HG02588 (cell line): ENCODE measurements around the gene EIF4E3.

Experiments
- ATAC-seq: cut with Tn5 transposase; IDR thresholded peaks from one replicate; pipeline ENCODE4 v1.9.1; 2021; ENCODE audit warnings: mild to moderate bottlenecking, moderate library complexity; ENCODE audit not compliant: unreplicated experiment

The EIF4E3 gene

GRCh38 chr3:71690341-71690841, 34.8 kb downstream of the EIF4E3 start:
- no peak for ATAC-seq

DNA sequence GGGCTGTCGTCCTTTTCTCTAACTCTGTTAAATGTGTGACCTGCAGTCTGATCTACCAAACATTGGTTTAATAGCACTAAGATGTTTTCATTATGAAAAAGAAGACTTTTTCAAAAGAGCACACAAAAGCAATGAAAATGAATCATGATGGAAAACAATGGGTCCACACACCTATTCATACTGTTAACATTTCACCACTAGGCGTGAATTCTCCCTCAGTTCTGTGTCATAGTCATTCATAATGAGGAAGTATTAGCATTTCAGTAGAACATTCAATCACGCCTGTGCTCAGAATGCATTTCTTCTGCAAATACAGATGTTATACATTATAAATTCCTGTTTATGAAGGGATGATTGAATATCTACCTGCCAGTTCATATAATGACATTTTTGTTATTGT, 35.9 kb downstream of the EIF4E3 start:
- no peak for ATAC-seq

- no peak for ATAC-seq
Observed at GRCh38 chr3:71688121-71688520, 37.1 kb downstream of the EIF4E3 start.

- no peak for ATAC-seq
Observed at GRCh38 chr3:71685686-71686085, 39.5 kb downstream of the EIF4E3 start.

GRCh38 chr3:71684757-71685386, 40.3 kb downstream of the EIF4E3 start:
- ATAC-seq, result no peak

DNA sequence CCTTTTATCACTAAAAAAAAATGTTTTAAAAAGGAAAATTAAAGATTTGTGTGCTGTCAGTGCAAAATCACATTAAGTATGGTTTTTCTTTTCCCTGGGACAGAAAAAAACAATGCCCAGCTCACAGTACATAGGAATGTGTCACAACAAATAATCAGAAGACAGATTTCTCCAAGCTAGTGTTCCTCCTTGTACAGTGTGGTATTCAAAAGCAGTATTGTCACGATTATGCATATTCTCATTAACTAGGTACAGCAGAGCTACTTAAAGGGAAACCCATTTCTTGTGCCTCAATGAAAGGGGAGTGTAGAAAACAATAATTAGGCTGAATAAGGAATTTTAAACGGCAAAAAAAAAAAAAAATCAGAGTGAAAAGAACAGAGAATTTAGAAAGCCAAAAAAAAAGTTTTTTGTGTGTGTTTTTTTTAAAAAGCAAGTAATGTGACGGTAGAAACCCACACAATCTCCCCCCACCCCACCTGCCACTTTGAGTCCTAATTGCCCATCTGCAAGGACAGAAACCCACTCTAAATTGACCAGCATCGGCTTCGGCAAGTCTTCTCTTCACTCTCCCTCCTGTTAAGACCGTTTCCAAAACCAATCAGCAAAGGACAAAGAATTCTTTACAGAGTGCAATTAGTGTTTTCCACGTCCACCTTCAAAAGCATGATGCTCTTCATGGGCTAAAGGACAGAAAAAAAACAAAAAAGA, 41.0 kb downstream of the EIF4E3 start:
- no peak for ATAC-seq

- no peak for ATAC-seq
Observed at GRCh38 chr3:71681224-71681668, 44.0 kb downstream of the EIF4E3 start.

- no peak for ATAC-seq
Observed at GRCh38 chr3:71680603-71681002, 44.6 kb downstream of the EIF4E3 start.

DNA sequence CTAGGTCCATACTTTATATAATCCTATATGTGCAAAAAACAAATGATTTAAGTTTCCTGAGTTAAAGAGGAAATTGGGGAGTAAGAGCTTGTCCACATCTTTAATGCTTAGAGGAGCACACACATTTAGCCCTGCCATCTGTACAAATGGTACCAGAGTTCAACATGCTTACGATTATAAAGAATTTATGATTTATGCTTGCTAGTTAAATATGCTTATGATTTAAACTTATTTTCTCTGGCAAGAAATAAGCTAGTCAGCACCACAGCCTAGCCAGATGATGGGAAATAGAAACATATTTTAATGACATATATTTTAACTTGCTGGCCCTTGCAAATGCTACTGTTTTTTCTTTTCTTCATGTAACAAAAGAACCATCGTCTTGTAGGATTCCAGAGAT, 48.3 kb downstream of the EIF4E3 start:
- ATAC-seq, result no peak

- ATAC-seq, result no peak
Observed at GRCh38 chr3:71673486-71673885, 51.7 kb downstream of the EIF4E3 start.

DNA sequence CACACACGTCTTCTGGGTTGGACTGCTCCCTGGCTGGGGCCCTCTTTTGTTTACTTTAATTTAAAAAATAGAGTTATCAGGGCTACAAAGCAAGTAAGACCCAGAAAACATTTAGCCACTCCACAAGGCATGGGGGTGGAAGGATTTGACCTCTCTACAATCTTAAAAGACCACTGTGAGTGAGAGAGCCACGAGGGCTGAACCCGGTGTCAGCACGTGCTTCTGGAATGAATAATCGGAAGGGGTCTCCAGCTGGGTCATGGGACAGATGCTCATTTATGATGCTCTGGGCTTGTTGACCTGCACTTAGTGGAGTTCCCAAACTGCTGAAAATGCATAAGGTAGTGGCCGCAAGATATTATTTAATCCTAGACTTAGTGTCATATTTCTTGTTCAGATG, 52.4 kb downstream of the EIF4E3 start:
- no peak for ATAC-seq

GRCh38 chr3:71672340-71672739, 52.9 kb downstream of the EIF4E3 start:
- no peak for ATAC-seq

- no peak for ATAC-seq
Observed at GRCh38 chr3:71671216-71671845, 53.9 kb downstream of the EIF4E3 start.

GRCh38 chr3:71662568-71662967, 62.6 kb downstream of the EIF4E3 start:
- no peak for ATAC-seq

DNA sequence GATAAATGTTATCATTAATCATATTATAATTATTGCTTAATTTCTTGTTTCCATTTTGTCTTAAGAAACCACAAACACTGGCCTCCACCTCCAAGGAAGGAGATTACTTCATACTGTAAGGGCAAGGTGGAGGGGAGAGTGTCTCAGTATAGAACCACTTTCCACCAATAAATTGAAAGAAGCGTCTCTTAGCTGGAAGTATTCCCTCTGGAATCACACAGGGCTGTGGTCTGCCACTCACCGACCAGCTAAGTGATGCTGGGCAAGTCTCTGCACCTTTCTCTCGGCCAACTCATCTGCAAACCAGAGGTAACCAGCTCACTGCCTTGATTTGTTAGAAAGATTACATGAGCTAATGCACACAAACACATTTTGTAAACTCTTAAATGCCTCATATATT, 63.1 kb downstream of the EIF4E3 start:
- no peak for ATAC-seq

- ATAC-seq, result no peak
Observed at GRCh38 chr3:71659864-71660591, 65.2 kb downstream of the EIF4E3 start.

DNA sequence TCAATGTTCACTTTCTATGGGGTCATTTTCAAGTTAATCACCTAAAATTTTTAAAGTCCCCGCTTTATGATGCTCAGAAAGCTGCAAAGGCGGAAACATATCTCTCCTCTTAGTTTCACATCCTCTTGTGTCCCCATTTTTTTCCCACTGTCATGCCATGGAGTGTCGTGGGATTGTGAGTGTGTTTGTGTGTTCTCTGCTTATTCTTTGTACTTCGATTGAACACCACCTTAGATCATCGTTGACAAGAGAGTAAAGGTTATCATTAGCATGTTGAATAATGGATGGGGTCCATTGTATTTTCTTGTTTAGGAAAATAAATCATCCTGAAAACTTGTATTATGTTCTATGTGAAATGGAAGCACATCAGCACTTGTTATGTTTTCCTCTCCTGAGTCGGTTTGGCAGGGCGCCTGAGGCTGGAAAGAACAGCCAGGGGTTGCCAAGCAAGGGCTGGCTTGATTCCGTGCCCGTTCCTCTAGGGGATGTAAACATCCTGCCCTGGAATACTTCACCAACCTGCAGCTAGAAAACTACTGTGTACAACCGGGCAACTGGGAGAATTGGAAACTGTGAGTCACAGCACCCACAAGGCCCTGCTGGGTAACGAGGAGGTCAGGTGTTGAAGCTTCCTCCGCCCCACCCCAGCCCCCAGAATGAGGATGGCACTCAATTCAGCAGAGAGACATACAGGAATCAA, 67.2 kb downstream of the EIF4E3 start:
- ATAC-seq, result no peak

DNA sequence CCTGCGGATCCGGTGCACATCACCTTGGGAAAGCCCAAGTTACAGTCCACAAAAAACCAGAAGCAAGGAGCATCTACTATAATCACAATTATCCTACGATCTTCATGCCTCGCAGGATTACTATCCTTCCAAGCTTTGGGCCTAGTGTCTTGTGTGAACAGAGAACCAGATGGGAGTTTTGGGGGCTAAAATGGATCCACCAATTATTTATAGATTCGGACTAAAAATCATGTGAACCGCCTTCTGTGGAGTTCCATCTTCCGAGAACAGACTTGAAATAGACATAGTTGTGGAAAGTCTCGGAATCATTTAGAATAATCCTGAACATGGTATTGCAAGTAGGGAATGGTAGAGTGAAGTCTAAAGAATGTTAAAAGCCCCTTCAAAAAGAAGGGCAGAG, 70.1 kb downstream of the EIF4E3 start:
- ATAC-seq, result no peak

DNA sequence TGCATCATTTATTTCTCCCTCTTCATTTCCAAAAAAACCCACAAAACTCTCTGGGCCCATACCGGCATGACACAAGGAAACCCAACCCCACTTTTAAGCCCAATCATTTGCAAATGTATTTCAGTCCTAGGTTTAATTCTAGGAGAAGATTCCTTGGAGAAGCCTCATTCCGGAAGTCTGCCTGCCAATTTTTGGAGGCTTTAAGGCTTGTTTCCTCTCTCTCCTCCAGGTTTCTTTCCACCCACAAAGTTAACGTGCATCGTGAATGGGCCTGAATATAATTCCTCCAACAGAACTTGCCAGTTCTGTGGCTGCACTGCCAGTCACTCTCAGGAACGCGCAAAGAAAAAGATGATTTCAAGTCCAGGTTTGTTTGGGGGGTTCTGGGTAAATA, 71.8 kb downstream of the EIF4E3 start:
- ATAC-seq, result no peak

GRCh38 chr3:71652781-71653413, 72.3 kb downstream of the EIF4E3 start:
- ATAC-seq, result no peak
